Thoracic aorta (tissue), 2 donors: ENCODE data around the gene FARS2. TPM values are rescaled to one million over a fixed set of nuclear protein-coding genes. Genes with fewer than 3 reads are reported as not detected.

Source experiments
- ATAC-seq: fragments of 150-250 bp; one replicate; pipeline ENCODE4 v1.8.0; 2017; ENCODE audit warnings: low read depth; ENCODE audit not compliant: insufficient number of reproducible peaks, low FRiP score
- DNase-seq: peaks from one replicate; pipeline ENCODE4 v3.0.0-alpha.2; 2020; ENCODE audit warnings: low spot score
- H3K27ac ChIP-seq, 2 donors: fragments of 200-600 bp; sonication (generic); 1 replicate in 1 of 2; 2 replicates in 1 of 2; pipeline ENCODE4 v1.5.1; 2016; ENCODE audit warnings: mild to moderate bottlenecking in 2 of 2, moderate library complexity in 2 of 2
- H3K27me3 ChIP-seq: fragments of 200-600 bp; sonication (generic); replicated peaks from 2 replicates; pipeline ENCODE4 v1.6.0; 2016; ENCODE audit warnings: mild to moderate bottlenecking; ENCODE audit not compliant: insufficient read depth
- H3K36me3 ChIP-seq: fragments of 200-600 bp; sonication (generic); one replicate; pipeline ENCODE4 v1.5.1; 2016
- H3K4me1 ChIP-seq, 2 donors: fragments of 200-600 bp; sonication (generic); 1 replicate in 1 of 2; 2 replicates in 1 of 2; pipeline versions ENCODE4 v1.5.1 to v1.6.0; 2016; ENCODE audit warnings: low read depth in 2 of 2, mild to moderate bottlenecking in 1 of 2; ENCODE audit not compliant: control insufficient read depth in 1 of 2
- H3K4me3 ChIP-seq: fragments of 200-600 bp; sonication (generic); 2 replicates; pipeline ENCODE4 v1.5.1; 2016; ENCODE audit warnings: mild to moderate bottlenecking
- H3K9me3 ChIP-seq: fragments of 200-600 bp; sonication (generic); 2 replicates; pipeline ENCODE4 v1.5.1; 2016
- CTCF ChIP-seq: fragments of 200-600 bp; sonication (generic); IDR thresholded peaks from one replicate; pipeline ENCODE4 v1.5.1; 2019; ENCODE audit warnings: antibody characterized with exemption
- total RNA-seq, 2 donors: library from RNA; depleted of rRNA; stranded (reverse); fragments of >200 nt; gene quantifications; one replicate each; pipeline versions ENCODE4 v1.1.0 to v1.2.3, GENCODE V29; 2016

Gene FARS2
- total RNA-seq, 2 donors from 2014 or later, result 10.4 to 11.6 TPM

GRCh38 chr6:5705252-5705651 is 443.9 kb downstream of the FARS2 start:
- no peak for ATAC-seq
- Histone ChIP-seq H3K36me3 (no peaks in the 10 kb centered on the region), H3K4me1 (no peaks in the 10 kb centered on the region), H3K27ac (no peak overlapping the region), H3K27me3 (no peaks in the 10 kb centered on the region), H3K4me3 (no peak overlapping the region), H3K9me3 (no peaks in the 10 kb centered on the region)
- no peak for DNase-seq
- TF ChIP-seq CTCF, result no peak

DNA sequence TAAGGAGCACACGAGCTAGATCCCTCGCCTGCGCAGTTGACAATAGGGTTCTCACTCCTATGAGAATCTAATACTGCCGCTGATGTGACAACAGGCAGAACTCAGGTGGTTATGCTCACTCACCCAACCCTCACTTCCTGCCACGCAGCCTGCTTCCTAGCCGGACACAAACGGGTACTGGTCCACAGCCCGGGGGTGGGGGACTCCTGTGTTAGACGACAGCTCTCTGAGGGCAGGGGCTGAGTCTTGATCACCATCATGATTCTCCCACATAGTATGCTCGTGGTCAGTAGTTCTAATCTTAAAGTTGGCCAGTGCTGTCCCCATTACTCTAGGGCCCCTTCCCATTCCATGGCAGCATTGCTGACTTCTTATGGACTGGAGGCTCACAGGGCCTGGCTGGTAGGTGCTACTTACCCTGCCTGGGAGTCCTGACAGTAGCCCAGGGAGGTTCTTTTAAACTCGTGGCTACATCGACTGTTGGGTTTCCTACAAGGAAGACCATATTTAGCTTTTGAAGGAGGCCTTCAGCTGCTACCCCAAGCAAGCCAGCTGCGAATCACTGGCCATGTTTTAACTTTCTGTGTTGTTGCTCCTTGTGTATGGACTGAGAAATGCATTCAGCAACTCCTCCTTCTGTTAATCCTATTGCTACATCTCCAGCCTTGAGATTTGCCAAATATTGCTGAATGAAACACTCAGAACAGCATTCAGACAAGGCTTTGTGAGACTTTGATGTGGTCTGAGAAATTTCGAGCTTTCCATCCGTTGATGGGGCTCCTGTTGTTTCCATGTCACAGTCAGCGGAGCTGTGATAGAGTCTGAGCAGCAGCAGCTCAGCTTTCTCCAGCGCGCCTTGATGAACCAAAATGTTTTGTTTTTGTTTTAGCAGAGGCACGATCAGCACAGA is 445.1 kb downstream of the FARS2 start:
- DNase-seq, result no peak
- H3K4me1 ChIP-seq, result no peaks in the 10 kb centered on the region

DNA sequence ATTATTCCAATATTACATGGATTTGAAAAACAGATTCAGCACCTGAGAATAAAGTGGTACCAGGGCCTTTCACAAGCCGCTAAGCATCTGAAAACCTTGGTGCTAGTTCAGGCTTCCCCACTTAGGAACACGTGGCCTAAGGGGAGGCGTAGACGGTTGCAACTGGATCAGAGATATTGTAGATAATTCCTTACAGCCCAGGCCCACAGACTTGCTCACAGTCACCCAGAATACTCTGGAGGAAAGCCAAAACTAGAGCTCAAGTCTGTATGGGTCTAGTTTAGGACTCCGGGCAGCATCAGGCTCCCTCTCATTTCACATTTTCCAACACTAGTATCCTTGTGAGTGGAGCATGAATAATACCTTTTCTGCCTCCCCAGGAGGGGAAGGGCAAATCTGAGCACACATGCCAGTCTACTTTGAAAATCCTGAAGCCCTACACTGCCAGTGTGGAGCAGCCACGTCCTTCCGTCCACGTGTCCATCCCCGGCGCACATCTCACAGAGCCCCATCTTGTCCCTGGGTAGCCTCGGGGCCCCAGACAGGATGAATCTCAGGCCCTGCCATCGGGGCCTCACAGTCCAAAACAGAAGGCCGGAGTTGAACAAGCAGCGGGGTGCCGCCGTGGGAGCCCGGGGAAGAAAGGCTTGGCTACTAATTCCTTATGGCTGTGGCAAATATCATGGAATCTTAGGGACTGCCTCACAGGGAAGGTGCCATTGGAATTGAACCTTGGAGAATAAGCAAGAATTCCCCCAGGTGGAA is 446.1 kb downstream of the FARS2 start:
- no peak overlapping the region for H3K4me3 ChIP-seq
- no peak for DNase-seq
- no peaks in the 10 kb centered on the region for H3K9me3 ChIP-seq
- no peaks in the 10 kb centered on the region for H3K27me3 ChIP-seq
- H3K27ac ChIP-seq, result no peak overlapping the region
- H3K4me1 ChIP-seq, result no peaks in the 10 kb centered on the region
- TF ChIP-seq CTCF, result no peak
- no peak for ATAC-seq
- H3K36me3 ChIP-seq, result no peaks in the 10 kb centered on the region

More for the DNA sequence above, 445.1 kb downstream of the FARS2 start:
- no peak for ATAC-seq
- H3K9me3 ChIP-seq, result no peaks in the 10 kb centered on the region
- H3K36me3 ChIP-seq, result no peaks in the 10 kb centered on the region
- TF ChIP-seq CTCF, result no peak
- no peaks in the 10 kb centered on the region for H3K27me3 ChIP-seq
- H3K4me3 ChIP-seq, result no peak overlapping the region
- H3K27ac ChIP-seq, result no peak overlapping the region

- Histone ChIP-seq H3K27ac (no peak overlapping the region), H3K9me3 (no peaks in the 10 kb centered on the region), H3K4me1 (no peaks in the 10 kb centered on the region), H3K27me3 (no peaks in the 10 kb centered on the region), H3K4me3 (no peak overlapping the region), H3K36me3 (no peaks in the 10 kb centered on the region)
- no peak for TF ChIP-seq CTCF
- no peak for ATAC-seq
- DNase-seq, result no peak
Observed at GRCh38 chr6:5710516-5710915, 449.2 kb downstream of the FARS2 start.

DNA sequence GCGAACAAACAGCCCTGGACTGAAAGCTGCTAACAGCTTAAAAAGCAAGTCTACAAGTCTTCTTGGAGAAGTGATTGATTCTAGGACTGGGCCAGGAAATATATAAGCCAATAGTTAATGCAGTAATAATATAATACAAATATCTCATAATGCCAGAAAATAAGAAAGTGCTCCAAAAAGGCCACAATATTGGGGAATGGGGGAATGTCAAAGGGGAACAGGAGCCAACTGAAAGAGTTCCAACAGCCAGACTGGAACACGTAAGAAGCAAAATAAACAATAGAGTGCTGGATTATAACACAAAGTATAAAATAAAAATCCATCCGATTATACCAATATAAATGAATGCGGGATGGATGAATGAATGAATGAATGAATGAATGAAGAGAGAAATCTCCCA is 449.6 kb downstream of the FARS2 start:
- Histone ChIP-seq H3K9me3 (no peaks in the 10 kb centered on the region), H3K27me3 (no peaks in the 10 kb centered on the region), H3K27ac (no peak overlapping the region), H3K36me3 (no peaks in the 10 kb centered on the region), H3K4me3 (no peak overlapping the region), H3K4me1 (no peaks in the 10 kb centered on the region)
- DNase-seq (no peak), ATAC-seq (no peak)
- no peak for TF ChIP-seq CTCF
